ENCODE data around the gene REX1BD.

- TF ChIP-seq CTCF (IDR thresholded peaks at IDR 0.05) (no peak), POLR2A (IDR thresholded peaks at IDR 0.05) (no peak)
Observed at GRCh38 chr19:18580311-18580710, 8.3 kb upstream of the REX1BD start.

Measured in right lobe of liver (tissue), 4 donors.